Ovary (tissue), 9 donors: ENCODE data around the gene LRRC46. TPM values are rescaled to one million over a fixed set of nuclear protein-coding genes. Genes with fewer than 3 reads are reported as not detected.

Experiments used
- DNase-seq, 5 donors: peaks; one replicate each; pipeline ENCODE4 v3.0.0-alpha.2; 2019 to 2020
- H3K27ac ChIP-seq, 2 donors: fragments of 200-600 bp; one replicate each; pipeline versions ENCODE4 v1.5.1 to v1.8.0; 2019 to 2022
- H3K27me3 ChIP-seq: fragments of 200-600 bp; one replicate; pipeline ENCODE4 v1.8.0; 2022
- H3K36me3 ChIP-seq: fragments of 200-600 bp; sonication (generic); one replicate; pipeline ENCODE4 v1.5.1; 2019
- H3K4me1 ChIP-seq: one replicate; pipeline ENCODE4 v1.8.1; 2013; ENCODE audit warnings: mild to moderate bottlenecking, moderate library complexity; ENCODE audit not compliant: insufficient read depth
- H3K4me3 ChIP-seq: fragments of 200-600 bp; sonication (generic); one replicate; pipeline ENCODE4 v1.5.1; 2017
- H3K9me3 ChIP-seq, 2 donors: fragments of 200-600 bp in 1 of 2; sonication (generic) in 1 of 2; one replicate each; pipeline versions ENCODE4 v1.5.1 to v1.8.1; 2013 to 2019; ENCODE audit warnings: mild to moderate bottlenecking in 1 of 2, moderate library complexity in 1 of 2
- CTCF ChIP-seq, 3 donors: fragments of 450-650 bp in 2 of 3; fragments of 200-600 bp in 1 of 3; IDR thresholded peaks; one replicate each; pipeline versions ENCODE4 v1.5.1 to v1.8.0; 2016 to 2022; ENCODE audit warnings: antibody characterized with exemption in 3 of 3, mild to moderate bottlenecking in 1 of 3
- EP300 ChIP-seq: sonication (generic); formaldehyde crosslinking; IDR thresholded peaks from one replicate; pipeline ENCODE4 v1.6.1; 2017; ENCODE audit warnings: antibody characterized with exemption
- POLR2A ChIP-seq: fragments of 450-650 bp; IDR thresholded peaks from one replicate; pipeline ENCODE4 v1.6.1; 2017; ENCODE audit warnings: antibody characterized with exemption, mild to moderate bottlenecking, moderate library complexity
- WGBS, 3 donors: extraction: QIAGEN DNeasy Blood & Tissue Kit in 1 of 3; methylation state at CpG; one replicate each; pipeline versions ENCODE4 v1.1.5 to v1.1.7; 2013 to 2017; 5-methylcytosine and 5-hydroxymethylcytosine counted together
- intact Hi-C, 4 donors: fragments of 100-400 bp; cut with DNase I; formaldehyde crosslinking; loops; one replicate each; pipeline versions ENCODE4 v1.11.0 to v1.15.1; 2022 to 2023
- polyA plus RNA-seq, 2 donors: library from polyadenylated mRNA; stranded (reverse); fragments of 200-250 nt in 1 of 2; fragments of 350-450 nt in 1 of 2; fragmentation: Illumina TruSeq in 1 of 2; extraction: RNeasy Lipid Tissue Mini Kit (QIAGEN cat#74804) in 1 of 2; gene quantifications; one replicate each; pipeline ENCODE4 v1.2.3, GENCODE V29; 2013 to 2014
- total RNA-seq, 7 donors: library from RNA; depleted of rRNA in 2 of 7; stranded (reverse); fragments of >200 nt in 2 of 7; fragmentation: NEBNext Ultra II Directional in 3 of 7; extraction: Animal tissue kit (Norgen Biotek cat#: 25700) in 3 of 7; gene quantifications; one replicate each; pipeline versions ENCODE4 v1.1.0 to v1.2.4, GENCODE V29; 2016 to 2023
- donor health status: DM: no; HTN: no; CAD: no; lungs with moderate emphysema.
- donor health status: DM: no; HTN: no; CAD: no.
- donor health status: Bipolar disorder and iron deficiency.
- donor health status: DM: yes; HTN: yes; CAD: no.
- donor health status: DM: no; HTN: no; CAD: no.
- donor health status: DM: yes; HTN: yes; CAD: no.

The LRRC46 gene
- total and polyA plus RNA-seq, 9 donors: 0.31 to 17.1 (median 1.2) TPM

GRCh38 chr17:47804461-47804860 lies 27.0 kb upstream of the LRRC46 start:
- H3K4me1 ChIP-seq: no peaks in the 10 kb centered on the region
- intact Hi-C loops: no loop called here
- no peak for TF ChIP-seq CTCF (IDR thresholded peaks at IDR 0.05)
- TF ChIP-seq EP300: no peak
- no peak for TF ChIP-seq POLR2A
- 64 to 71% (median 64%) methylated on average over 3 of the region's 3 CpGs for WGBS, 3 donors
- no peak overlapping the region for H3K4me3 ChIP-seq
- H3K36me3 ChIP-seq: no peaks in the 10 kb centered on the region
- H3K9me3 ChIP-seq: no peaks in the 10 kb centered on the region
- H3K27ac ChIP-seq: no peak overlapping the region
- DNase-seq: no peak
- H3K27me3 ChIP-seq: no peaks in the 10 kb centered on the region

- intact Hi-C loops: no loop called here
- WGBS, 3 donors: 83 to 84% (median 83%) methylated on average over 16 of the region's 16 CpGs
- Histone ChIP-seq H3K27me3 (no peaks in the 10 kb centered on the region), H3K36me3 (no peaks in the 10 kb centered on the region), H3K9me3 (no peaks in the 10 kb centered on the region), H3K4me1 (no peaks in the 10 kb centered on the region), H3K27ac (no peak overlapping the region), H3K4me3 (no peak overlapping the region)
- DNase-seq: no peak
- TF ChIP-seq CTCF (IDR thresholded peaks at IDR 0.05) (no peak), EP300 (no peak), POLR2A (no peak)
These were observed 25.2 kb upstream of the LRRC46 start for GRCh38 chr17:47806026-47806912.

GRCh38 chr17:47806913-47807255 lies 24.6 kb upstream of the LRRC46 start:
- WGBS, 3 donors: 77 to 86% (median 82%) methylated on average over 9 of the region's 9 CpGs
- no peak for DNase-seq
- H3K9me3 ChIP-seq: no peaks in the 10 kb centered on the region
- no peak for TF ChIP-seq CTCF (IDR thresholded peaks at IDR 0.05)
- no peak for TF ChIP-seq POLR2A
- no peak for TF ChIP-seq EP300
- intact Hi-C loops: no loop called here
- H3K4me1 ChIP-seq: no peaks in the 10 kb centered on the region
- H3K27ac ChIP-seq: no peak overlapping the region
- no peaks in the 10 kb centered on the region for H3K27me3 ChIP-seq
- H3K4me3 ChIP-seq: no peak overlapping the region
- H3K36me3 ChIP-seq: no peaks in the 10 kb centered on the region

GRCh38 chr17:47807421-47807820 lies 24.0 kb upstream of the LRRC46 start:
- no peaks in the 10 kb centered on the region for H3K4me1 ChIP-seq
- no peak overlapping the region for H3K27ac ChIP-seq
- no peaks in the 10 kb centered on the region for H3K27me3 ChIP-seq
- intact Hi-C loops: no loop called here
- whole genome bisulfite sequencing, 3 donors: 73 to 81% (median 77%) methylated on average over 11 of the region's 11 CpGs
- TF ChIP-seq CTCF (IDR thresholded peaks at IDR 0.05): no peak
- TF ChIP-seq POLR2A: no peak
- TF ChIP-seq EP300: no peak
- H3K9me3 ChIP-seq: no peaks in the 10 kb centered on the region
- H3K4me3 ChIP-seq: no peak overlapping the region
- no peaks in the 10 kb centered on the region for H3K36me3 ChIP-seq
- no peak for DNase-seq
